Middle frontal gyrus (tissue), 1 donor: ENCODE measurements around the gene KRTAP5-10.
"Not testable (repeated sequence)": the region's sequence is repeated elsewhere in the genome, so short reads cannot be mapped to it uniquely, and the experiment has no call there.

Experiments
- DNase-seq: peaks from one replicate; pipeline ENCODE4 v3.0.0-alpha.2; 2015; ENCODE audit warnings: low spot score; ENCODE audit errors: extremely low spot score

The KRTAP5-10 gene

DNA sequence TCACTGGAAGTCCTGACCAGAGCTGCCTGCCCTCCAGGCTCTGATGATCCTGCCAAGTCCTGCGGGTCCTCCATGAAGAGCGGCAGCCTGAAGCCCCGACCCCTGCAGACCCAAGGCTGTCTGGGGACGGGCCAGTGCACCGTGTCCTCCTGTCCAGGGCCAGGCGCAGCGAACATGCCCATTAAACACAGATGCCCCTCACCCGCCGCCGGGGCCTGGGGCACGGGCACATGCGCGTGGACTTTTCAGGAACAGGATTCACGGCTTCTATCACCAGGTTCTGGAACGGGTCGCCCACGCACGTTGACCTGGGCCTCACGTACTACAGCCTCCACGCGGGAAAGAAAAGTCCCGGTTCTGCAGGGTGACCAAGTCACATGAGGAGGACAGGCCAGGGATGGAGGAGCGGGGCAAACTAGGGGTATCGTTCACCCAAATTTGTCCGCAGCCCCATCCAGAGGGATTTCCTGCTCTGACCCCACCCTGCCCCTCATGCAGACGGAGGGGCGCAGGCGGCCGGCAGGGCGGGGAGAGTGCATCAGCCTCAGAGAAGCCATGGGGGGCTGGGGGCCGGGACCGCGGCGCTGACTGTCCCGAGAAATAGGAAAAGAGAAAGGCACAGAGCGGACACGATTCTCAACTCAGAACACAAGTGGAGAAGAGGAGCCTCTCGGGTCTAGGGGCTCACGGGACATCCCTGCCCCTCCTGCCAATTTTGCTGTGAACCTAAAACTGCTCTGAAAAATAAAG, 5.9 kb downstream of the KRTAP5-10 start:
- not testable (repeated sequence) for DNase-seq

DNA sequence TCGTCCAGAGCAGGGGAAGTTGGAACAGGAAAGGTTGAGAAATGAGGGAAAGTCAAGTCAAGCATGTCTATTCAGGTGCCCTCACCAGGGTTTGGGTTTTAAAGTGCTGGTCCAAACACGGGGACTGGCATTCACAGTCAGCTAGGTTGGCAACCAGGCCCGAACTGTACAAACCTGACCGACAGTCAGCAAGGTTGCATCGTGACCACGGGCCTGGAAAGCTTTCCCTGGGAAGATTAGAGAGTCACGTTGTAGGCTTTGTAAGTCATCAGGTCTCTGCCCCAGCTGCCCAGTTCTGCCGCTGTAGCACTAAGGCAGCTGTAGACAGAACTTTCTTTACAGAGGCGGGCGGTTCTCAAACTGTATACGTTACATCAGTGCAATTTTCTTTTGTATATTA, 7.4 kb downstream of the KRTAP5-10 start:
- DNase-seq, result no peak

- no peak for DNase-seq
Observed at GRCh38 chr11:71574418-71574817, 9.1 kb downstream of the KRTAP5-10 start.

- DNase-seq, result no peak
Observed at GRCh38 chr11:71575723-71576424, 10.5 kb downstream of the KRTAP5-10 start.

- DNase-seq, result not testable (repeated sequence)
Observed at GRCh38 chr11:71576688-71577465, 11.5 kb downstream of the KRTAP5-10 start.

DNA sequence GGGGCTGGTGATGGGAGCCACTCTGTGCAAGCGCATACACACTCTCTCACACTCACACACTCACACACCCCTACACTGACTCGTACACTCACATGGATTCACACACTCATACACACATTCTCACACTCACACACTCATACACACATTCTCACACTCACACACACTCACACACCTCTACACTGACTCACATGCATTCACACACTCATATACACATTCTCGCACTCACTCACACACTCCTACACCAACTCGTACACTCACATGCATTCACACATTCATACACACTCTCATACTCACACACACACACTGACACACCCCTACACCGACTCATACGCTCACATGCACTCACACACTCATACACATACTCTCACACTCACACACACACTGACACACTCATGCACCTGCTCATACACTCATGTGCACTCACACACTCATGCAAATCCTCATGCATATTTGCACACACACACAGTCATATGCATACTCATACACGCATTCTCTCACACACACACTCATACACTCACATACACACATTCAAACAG, 12.2 kb downstream of the KRTAP5-10 start:
- DNase-seq, result no peak

- not testable (repeated sequence) for DNase-seq
Observed at GRCh38 chr11:71579513-71579912, 14.2 kb downstream of the KRTAP5-10 start.

DNA sequence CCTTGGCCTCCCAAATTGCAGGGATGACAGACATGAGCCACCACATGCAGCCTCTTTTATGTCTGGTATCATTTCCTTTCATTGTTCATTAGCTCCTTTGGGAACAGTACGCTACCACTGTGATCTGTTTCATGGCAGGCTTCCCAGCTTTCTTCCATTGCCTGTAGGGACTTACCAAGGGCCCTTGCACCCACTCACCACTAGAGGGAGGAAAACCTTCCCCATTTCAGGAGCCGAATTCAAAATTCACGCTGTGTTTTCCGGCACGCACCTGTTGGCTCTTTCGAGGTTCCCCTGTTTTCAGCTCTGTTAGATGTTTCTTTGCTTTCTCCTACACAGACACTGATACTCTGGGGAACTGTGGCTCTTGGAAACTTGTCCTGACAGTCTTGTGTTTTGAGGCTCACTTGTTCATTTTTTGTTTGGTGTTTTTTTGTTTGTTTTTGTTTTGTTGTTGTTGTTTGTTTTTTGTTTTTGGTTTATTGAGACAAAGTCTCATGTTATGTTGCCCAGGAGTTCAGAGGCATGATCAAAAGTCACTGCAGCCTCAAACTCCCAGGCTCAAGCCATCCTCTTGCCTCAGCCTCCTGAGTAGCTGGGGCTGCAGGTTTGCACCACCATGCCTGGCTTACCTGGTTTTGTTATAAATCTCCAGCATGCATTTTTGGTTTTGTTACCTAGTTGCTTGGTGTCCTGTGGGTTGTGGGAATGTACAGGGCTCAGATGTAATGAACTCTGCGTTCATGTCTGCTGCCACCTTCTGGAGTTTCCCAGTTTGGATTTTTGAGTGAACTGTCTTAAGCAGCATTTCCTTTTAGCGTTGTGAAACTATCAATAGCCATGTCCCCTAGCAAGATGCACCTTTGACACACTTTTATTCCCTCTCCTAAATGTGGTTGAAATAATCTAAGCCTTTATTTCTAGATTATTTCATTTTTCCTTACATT, 15.0 kb downstream of the KRTAP5-10 start:
- peak; percentile 41 for DNase-seq

GRCh38 chr11:71581826-71582225, 16.5 kb downstream of the KRTAP5-10 start:
- no peak for DNase-seq

GRCh38 chr11:71582309-71582895, 17.0 kb downstream of the KRTAP5-10 start, which contains the start of gene KRTAP5-11:
KRTAP5-11 (minus strand) TSS chr11:71582875; CDS start chr11:71582837, 38 bp downstream.
- DNase-seq, result no peak

DNA sequence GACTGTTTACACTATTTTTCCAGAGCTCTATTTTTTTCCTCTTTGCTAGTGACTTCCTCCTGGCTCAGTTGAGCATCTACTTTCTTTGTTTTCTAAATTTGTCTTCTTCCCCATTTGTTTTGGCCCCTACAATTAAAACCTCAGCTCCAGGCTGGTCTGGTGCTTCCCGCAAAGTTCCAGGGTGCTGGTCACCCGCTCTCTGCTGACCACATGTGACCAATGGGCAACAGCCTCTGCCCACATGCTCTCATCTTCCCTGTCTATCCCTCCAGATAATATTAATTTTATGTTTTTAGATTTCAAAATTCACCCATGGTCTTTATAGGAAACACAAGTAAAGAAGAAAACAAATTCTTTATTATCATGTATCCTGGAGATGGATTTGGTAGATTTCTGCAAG, 17.6 kb downstream of the KRTAP5-10 start:
- not testable (repeated sequence) for DNase-seq

DNA sequence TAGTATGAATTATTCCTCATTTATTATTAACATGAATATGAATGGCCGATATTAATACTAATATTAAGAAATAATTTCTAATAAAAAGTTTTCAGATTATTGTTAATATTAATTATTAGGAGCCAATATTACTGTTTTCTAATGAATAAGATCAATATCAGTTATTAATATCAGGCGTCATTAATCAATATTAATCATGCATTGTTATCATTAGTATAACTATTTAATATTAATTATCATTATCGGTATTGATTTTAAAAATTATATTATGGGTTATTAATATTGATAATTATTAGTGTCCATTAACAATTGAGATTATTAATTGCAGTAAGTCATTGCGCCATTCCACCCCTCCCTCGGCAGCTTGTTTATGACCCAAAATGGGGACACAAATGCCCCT, 20.3 kb downstream of the KRTAP5-10 start:
- DNase-seq, result not testable (repeated sequence)

DNA sequence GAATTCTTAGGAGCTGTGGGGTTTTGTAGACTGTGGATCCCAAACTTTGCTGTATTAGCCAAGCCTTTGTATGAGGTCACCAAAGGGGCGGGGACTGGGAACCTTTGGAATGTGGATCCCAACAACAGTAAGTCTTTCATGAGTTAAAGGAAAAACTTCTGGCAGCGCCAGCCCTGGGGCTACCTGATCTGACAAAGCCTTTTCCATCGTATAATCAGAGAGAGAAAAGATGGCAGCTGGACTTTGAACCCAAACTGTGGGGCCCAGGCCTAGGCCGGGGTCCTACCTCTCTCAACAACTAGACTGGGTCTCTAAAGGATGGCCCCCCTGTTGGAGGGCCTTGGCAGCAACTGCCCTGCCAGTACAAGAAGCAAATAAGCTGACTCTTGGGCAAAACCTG, 23.0 kb downstream of the KRTAP5-10 start:
- DNase-seq, result not testable (repeated sequence)

DNA sequence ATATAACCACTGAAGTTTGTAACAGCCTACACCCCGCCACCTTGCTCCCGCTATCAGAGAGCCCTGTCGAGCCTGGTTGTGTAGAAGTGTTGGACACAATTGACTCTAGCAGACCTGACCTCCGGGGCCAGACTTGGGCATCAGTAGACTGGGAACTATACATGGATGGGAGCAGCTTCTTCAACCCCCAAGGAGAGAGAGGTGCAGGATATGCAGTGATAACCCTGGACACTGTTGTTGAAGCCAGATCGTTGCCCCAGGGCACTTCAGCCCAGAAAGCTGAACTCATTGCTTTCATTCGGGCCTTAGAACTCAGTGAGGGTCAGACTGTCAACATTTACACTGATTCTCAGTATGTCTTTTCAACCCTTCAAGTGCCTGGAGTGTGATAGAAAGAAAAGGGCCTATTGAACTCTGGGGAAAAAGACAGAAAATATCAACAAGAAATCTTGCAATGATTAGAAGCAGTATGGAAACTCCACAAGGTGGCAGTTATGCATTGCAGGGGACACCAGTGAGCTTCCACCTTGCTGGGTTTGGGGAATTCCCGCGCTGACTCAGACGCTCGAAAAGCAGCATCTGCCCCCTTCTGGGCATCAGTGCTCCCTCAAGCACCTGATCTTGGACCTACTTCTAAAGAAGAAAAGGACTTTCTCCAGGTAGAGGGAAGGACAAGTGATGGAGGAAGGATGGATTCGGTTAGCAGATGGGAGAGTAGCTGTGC, 23.6 kb downstream of the KRTAP5-10 start:
- DNase-seq, result not testable (repeated sequence)

- not testable (repeated sequence) for DNase-seq
Observed at GRCh38 chr11:71589546-71589920, 24.2 kb downstream of the KRTAP5-10 start.

- not testable (repeated sequence) for DNase-seq
Observed at GRCh38 chr11:71603221-71603620, 37.9 kb downstream of the KRTAP5-10 start.

DNA sequence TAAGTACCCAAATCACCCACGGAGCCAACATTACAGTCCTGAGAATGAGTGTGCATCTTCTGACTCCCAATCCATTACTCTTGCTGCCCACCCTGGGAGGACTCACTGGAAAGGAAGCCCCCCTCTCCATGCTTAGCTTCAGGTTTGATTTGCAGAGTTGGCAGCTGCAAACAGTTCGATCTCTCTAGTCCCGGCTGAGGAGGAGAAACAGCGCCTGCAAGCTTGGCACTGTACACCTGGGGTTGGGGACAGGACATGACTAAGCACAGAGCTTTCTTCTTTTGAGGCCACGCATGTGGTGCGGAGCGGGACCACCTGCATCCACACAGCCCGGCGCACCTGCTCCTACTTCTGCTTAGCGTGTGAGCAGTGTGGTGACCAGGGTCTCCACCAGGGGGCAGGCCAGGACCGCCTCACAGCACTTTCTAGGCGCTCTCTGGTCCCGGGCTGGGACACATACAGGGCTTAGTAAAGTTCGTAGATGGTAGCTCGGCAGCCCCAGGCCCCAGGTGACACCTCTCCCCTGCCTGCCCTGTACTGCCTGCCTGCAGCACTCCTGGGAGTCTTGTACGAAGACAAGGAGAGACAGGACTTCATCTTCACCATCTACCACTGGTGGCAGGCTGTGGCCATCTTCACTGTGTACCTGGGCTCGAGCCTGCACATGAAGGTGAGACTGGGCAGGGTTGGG, 39.6 kb downstream of the KRTAP5-10 start:
- not testable (repeated sequence) for DNase-seq

- not testable (repeated sequence) for DNase-seq
Observed at GRCh38 chr11:71606853-71607519, 41.6 kb downstream of the KRTAP5-10 start.
